GM18909 (cell line): ENCODE data around the gene CDKN1A.

ENCODE experiments used
- ATAC-seq: cut with Tn5 transposase; IDR thresholded peaks from one replicate; pipeline ENCODE4 v1.9.1; 2021; ENCODE audit warnings: mild to moderate bottlenecking; ENCODE audit not compliant: unreplicated experiment, poor library complexity

Gene CDKN1A

DNA sequence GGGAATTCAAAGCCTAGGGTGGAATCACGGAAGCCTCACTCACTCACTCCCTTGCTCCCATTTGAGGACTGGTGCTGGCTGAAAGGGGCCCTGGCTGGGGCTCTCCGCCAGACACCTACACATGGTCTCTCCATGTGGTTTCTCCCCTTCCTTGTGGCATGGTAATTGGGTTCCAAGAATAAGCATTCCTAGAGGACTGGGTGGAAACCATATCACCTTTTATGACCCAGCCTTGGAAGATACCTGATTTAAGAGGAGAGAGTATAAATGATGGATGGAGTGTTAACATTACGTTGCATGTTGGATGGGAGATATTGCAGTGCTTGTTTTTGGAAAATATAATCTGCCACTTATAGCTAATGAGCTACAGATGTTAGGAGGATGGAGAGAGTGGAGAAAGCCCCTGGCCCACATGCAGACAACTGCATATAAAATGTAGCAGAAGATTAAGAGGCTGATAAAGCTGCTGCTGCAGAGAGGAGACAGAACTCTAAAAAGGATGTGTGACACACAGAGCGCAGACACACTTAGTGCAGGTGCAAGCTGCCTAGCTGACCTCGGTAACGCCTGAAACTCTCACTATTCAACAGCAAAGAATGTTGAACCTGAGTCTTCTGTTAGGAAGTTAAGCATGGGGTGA is 23.3 kb upstream of the CDKN1A start:
- ATAC-seq, result no peak

DNA sequence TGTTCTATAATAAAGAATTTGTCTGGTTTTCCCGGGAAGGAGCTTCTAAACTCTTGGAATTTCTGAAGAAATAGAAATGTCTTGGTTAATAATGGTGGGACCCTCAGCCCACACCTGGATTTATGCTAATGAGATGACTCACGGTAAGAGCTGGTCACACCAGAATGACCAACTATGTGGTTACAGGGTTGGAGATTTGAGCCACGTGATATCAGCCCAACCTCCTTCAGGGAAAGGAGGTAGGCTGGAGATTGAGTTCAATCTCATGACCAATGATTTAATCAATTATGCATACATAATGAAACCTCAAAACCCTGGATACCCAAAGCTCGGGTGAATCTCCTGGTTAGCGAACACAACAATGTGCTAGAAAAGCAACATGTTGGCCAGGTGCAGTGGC is 22.1 kb upstream of the CDKN1A start:
- no peak for ATAC-seq

DNA sequence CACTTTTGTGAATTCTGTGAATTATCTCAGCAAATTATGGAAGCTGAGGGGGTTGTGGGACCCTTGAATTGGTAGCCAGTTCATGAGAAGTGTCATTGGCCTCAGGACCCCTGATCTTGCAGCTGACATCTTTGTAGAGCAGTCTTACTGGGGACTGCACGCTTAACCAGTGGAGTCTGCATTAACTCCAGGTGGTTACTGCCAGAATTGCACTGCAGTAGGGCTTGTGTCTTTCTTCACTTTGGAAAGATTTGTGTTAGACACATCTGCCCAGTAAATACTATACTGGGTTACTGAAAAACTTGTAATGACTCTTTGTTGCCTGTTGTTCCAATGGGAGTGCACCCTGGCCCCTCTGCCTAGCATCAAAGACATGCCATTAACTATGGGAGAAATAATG is 21.2 kb upstream of the CDKN1A start:
- no peak for ATAC-seq

DNA sequence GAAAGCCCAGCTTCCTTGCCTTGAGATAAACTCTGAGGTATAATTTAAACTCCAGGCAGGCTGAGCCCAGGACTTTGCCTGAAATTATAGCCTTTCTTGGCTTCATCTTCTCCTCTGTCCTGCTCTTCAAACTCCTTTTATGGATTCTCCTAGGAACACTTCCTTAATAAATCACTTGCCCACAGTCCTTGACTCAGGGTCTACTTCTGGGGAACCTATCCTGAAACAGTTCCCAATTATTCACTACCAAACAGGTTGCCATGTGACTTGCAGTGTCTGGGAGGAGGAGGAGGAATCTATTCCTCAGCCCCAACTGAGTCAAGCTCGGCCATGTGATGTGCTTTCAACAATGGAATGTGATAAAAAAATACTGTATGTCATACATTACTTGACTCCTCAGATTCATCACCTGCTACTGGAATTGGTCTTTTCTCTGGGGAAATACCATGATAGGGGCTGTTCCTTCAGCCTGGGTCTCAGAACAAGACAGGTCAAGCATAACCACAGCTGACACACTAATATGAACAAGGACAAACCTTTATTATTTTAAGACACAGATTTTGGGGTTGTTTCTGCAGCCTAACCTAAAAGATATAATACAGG is 20.5 kb upstream of the CDKN1A start:
- ATAC-seq, result no peak

DNA sequence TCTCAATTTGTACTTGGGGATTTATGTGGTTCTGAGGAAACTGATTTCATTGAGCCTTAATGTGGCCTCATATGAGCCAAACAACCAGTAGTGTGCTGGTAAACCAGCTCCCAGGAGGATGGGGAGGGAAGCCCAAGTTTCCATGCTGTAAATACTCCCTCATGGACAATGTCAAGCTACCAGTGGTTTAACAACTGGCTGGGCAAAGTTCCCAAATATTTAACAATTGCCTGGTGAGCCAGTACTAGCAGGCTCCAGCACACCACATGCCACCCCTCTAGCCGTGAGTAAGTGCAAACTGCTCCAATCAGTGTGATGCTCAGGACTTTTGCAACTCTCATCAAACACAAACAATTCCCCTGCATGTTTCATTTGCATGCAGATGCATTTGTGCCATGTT is 19.2 kb upstream of the CDKN1A start:
- ATAC-seq, result no peak

DNA sequence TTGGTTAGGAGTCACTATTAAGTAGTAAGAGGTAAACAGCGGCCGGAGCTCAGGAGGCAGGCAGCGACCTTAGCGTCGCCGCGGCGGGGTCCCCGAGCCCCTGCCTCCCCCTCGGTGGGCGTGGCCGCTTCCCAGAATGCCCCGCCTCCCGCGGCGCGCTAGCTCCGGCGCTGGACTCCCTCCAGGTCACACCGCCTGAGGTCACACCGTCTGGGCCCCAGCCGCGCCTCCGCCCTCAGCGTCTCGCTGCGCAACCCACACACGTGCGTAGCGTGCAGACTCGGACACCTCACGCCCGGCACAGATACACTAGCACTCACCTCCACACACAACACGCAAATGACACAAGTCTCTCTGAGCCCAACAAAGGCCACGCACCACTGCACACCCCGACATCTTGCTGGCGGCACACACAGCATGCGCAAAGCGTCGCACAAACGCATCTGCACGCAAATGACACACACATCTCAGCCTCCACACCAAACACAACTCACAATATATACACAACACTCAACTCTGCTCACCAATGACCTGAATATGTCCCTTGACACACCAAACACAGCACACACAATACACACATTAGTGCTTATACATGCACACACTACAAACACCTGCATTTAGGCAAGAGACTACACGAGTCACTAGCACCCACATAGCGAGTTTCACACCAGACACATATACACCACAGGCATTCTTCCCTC is 17.6 kb upstream of the CDKN1A start:
- ATAC-seq, result no peak

DNA sequence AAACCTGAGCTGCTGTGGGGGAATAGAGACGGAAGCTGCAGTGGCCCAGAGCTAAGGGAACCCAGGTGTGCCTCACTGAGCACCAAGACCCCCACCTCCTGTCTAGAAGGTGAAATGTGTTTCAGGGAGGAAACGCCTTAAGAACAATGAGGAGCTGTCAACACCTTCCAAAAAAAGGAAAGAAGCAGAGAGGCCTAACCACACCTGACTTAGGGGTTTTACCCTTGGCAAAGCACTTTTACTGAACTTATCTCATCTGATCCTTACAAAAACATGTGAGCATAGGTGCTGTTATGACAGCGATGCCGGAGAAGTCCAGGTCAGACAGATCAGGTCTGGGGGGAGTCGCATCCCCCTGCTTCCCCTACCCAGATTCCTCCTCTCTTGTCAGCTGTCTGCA is 16.1 kb upstream of the CDKN1A start:
- ATAC-seq, result no peak

DNA sequence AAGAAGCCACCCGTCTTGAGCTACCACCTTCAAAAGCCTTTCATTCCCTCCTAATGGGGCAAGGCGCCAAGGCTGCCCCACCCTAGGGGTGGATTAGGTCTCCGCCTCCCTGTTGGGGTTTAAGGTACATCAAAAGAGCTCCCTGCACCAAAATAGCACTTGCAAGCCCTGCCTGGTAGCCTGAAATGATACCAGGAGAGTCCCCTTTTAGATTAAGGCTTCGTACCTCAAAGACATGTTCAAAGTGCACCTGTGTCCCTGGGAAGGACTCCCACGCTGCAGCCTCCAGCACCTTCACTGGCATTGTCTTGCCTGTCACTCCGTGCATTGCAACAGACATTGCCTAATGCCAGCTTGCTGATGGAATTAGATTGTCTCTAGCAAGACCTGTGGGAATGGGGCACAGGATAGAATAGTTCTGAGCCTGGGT is 15.7 kb upstream of the CDKN1A start:
- ATAC-seq, result no peak

DNA sequence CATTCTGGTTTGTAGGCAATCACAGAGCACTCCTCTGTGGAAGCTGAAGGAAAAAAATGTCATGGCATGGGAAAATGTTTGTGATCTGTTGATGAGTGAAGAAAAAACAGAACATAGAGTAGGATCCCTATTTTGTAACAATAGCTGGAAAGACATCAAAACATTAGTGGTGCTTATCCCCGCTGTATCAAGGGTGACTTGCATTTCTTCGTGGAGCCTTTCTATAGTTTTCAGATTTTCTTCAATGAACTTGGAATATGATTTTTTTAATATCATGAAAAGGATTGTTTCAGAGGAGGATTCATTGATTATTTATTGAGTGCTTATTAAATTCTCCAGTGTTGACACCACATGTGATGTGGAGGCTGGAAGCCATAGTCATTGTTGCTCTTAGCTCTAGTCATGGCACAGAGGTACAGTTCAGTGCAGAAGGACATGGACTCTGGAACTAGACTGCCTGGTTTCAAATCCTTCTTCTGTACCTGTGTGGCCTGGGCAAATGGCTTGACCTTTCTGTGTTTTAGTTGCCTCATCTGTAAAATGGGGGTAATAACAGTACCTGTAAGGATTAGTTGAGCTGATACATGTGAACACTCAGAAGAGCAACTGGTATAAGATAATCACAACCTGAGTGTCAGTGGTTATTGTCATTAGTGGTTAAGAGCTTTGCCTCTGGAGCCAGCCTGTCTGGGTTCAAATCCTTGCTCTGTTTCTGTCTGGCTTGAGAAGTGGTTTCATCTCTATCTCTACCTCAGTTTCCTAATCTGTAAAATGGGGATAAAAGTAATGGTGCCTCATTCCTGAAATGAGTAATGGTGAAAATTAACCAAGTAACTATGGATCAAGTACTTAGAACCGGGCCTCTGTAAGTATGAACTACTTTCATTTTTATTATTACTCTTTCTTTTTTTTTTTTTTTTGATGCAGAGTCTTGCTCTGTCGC is 14.7 kb upstream of the CDKN1A start:
- ATAC-seq, result no peak

DNA sequence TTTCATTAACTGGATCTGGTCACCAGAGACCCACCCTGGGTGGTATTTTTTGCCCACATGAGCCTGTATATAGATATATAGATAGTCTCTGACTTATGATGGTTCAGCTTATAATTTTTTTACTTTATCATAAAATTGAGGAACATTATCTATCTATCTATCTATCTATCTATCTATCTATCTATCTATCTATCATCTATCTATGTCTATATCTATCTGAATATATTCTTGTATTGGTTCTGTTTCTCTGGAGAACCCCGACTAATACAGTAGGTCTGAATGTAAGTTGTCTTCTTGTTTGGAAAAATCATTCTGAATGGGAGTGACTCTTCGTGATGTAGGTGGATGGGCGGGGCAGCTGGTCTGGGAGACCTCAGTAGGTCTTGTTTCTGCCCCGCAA is 13.3 kb upstream of the CDKN1A start:
- ATAC-seq, result no peak

DNA sequence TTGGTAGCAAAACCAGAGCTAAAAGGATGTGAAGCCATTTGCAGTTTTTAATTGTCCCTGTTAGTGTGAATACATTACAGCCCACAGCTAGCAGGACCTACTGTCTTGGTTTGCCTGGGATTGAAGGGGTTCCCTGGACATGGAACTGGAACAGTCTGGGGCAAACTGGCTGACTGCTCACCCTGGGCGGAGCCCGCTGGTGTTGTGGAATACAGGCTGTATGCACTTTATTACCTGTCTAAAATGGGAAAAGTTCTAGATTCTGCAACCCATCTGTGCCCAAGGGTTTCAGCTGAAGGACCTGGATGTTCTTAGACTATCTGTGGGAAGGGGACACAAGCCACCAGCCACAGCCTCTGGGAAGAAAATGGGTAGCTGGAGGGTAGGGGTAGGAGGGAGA is 12.2 kb upstream of the CDKN1A start:
- no peak for ATAC-seq

DNA sequence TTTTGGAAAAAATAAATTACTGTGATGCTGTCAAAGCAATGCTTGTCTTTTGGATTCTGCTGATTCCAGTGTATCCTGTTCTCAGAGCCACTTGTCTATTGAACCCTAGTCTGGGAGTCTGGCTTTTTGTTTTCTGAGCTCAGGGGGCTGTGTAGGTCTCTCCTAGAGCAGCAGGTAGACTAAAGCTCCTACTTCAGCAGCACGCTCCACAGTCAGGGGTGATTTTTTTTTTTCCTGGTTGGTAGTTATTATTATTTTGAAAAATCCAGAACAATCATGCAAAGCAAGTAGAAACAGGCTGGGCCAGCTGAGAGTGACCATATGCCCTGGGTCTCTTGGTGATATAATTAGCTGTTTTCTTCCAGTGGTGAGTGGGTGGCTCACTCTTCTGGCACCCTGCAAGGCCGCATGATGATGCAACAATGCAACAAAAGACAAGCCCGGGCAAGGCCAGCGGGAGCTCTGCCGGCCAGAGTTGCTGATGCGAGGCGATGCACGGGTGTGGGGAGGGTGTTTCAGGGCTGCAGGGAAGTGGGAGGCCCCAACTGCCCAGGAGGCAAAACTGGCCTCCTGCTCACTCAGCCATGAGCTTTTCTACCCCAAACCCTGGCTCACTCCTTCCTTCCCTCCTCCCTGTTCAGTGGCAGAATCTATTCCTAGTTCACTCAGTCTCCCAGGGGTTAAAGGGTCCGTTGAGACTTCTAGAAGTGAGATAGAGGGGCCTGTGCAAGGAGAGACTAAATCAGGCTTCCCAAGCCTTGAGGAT is 11.5 kb upstream of the CDKN1A start:
- ATAC-seq, result peak; percentile 82

DNA sequence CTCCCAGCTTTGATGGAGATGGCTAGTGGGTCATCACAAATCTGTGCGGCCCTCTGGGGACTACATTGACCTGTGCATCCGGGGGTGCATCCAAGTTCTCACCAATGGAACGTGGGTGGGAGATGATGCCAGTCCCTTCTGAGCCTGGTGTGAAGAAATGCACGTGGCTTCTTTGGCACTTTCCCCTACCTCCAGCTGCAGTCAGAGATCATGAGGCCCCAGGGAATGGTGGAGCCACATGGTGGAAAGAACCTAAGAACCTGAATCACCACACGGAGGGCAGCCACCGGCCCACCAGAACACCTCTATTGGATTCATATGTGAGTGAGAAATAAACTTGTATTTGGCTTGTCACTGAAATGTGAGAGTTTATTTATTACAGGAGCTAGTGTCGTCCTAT is 9.9 kb upstream of the CDKN1A start:
- ATAC-seq, result no peak

DNA sequence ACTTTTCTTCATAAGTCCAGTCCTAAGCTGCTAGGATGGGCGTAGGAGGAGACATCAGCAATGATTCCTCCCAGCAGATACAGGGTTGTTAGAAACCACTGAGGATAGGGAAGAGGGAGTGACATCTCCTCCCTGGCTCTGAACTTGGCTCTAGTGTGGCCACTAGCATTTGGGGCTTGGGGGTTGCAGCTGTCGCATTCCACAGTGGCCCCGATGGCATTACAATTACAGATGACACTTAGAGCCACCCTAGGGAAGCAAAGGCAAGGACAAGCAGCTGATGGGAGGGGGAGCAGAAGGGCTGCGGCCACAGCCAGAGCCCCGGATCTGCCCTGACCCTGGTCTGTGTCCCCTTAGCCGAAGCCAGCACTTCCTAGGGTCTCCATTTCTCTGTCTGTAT is 9.5 kb upstream of the CDKN1A start:
- ATAC-seq, result no peak

DNA sequence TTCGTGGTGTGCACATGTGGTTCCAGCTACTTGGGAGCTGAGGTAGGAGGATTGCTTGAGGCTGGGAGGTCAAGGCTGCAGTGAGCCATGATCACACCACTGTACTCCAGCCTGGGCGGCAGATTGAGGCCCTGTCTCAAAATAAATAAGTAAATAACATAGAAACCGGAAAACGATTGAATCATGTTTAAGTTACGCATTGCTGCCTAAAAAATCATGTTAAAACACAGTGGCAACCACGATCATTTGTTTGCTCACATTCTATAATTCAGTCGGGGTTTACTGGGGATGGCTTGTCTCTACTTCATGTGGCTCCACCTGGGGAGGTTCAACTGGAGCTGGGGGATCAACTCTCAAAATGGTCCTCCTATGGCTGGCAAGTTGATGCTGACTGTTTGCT is 8.2 kb upstream of the CDKN1A start:
- no peak for ATAC-seq

DNA sequence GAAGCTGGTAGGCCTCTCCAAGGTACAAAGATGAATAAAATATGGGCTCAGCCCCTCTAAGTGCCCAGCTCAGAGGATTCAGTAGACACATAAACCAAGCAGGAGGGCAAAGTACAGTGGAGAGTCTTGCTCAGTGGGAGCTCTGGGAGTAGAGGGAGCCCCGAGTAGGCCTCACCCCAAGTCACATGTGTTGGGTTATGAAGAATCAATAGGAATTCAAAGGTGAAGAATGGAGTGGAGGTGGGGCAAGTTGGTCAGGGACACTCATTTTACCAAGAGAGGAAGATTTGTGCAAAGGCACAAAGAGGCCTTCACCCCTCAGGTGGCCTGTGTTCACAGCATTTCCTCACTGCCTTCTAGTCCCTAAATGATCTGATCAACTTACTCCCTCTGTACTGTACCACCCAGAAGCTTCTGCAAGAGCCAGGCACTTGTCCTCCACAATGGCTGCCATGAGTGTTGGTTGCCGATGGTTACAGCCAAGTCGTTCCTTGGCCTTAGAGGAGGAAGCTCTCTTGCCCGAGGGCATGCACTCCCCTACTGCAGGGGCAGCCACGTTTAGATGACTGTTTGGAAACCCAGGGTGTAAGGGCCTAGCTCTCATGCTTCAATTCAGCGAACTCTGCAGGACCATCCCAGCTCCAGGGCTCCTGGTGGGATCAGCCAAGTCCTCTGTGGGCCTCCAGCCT is 6.7 kb upstream of the CDKN1A start:
- ATAC-seq, result no peak

DNA sequence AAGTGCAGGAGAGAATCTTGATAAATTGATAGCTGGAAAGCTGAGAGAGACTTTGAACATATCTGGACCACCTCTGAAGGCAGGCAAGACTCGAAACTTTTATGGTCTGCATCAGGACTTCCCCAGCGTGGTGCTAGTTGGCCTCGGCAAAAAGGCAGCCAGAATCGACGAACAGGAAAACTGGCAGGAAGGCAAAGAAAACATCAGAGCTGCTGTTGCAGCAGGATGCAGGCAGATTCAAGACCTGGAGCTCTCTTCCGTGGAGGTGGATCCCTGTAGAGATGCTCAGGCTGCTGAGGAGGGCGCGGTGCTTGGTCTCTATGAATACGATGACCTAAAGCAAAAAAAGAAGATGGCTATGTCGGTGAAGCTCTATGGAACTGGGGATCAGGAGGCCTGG is 4.6 kb upstream of the CDKN1A start:
- ATAC-seq, result no peak

DNA sequence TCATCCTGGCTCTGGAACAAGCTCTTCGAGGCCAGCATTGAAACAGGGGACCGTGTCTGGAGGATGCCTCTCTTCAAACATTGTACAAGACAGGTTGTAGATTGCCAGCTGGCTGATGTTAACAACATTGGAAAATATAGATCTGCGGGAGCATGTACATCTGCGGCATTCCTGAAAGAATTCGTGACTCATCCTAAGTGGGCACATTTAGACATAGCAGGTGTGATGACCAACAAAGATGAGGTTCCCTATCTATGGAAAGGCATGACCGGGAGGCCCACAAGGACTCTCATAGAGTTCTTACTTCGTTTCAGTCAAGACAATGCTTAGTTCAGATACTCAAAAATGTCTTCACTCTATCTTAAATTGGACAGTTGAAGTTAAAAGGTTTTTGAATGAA is 3.6 kb upstream of the CDKN1A start:
- no peak for ATAC-seq
